Measurements from ENCODE around the gene RPL13A.

RPL13A gene

GRCh38 chr19:49490287-49491029 lies 3.0 kb downstream of the RPL13A start:
- no peak for TF ChIP-seq CTCF (IDR thresholded peaks at IDR 0.05; ENCODE audit: low read depth, low read length)
- no peak for DNase-seq (ENCODE audit: low read depth in 2 of 2)
- H3K4me3 ChIP-seq (replicated peaks in 1 of 2; ENCODE audit: low read depth in 2 of 2, low read length in 2 of 2), result peak overlapping the region in 1 of 2 donors; percentile 96

- DNase-seq (ENCODE audit: low read depth in 2 of 2), result no peak
- no peak overlapping the region for H3K4me3 ChIP-seq (replicated peaks in 1 of 2; ENCODE audit: low read depth in 2 of 2, low read length in 2 of 2)
- TF ChIP-seq CTCF (IDR thresholded peaks at IDR 0.05; ENCODE audit: low read depth, low read length), result no peak
Measured at GRCh38 chr19:49491030-49491803, 3.8 kb downstream of the RPL13A start.

GRCh38 chr19:49491804-49492572 lies 4.6 kb downstream of the RPL13A start:
- TF ChIP-seq CTCF (IDR thresholded peaks at IDR 0.05; ENCODE audit: low read depth, low read length), result no peak
- H3K4me3 ChIP-seq (replicated peaks in 1 of 2; ENCODE audit: low read depth in 2 of 2, low read length in 2 of 2), result no peak overlapping the region
- no peak for DNase-seq (ENCODE audit: low read depth in 2 of 2)

- no peak overlapping the region for H3K4me3 ChIP-seq (replicated peaks in 1 of 2; ENCODE audit: low read depth in 2 of 2, low read length in 2 of 2)
- TF ChIP-seq CTCF (IDR thresholded peaks at IDR 0.05; ENCODE audit: low read depth, low read length), result no peak
- DNase-seq (ENCODE audit: low read depth in 2 of 2), result peak in 1 of 2 donors; percentile 47
Measured at GRCh38 chr19:49492573-49493405, 5.4 kb downstream of the RPL13A start.

- H3K4me3 ChIP-seq (replicated peaks in 1 of 2; ENCODE audit: low read depth in 2 of 2, low read length in 2 of 2), result peak overlapping the region; percentile 79 to 94
- TF ChIP-seq CTCF (IDR thresholded peaks at IDR 0.05; ENCODE audit: low read depth, low read length), result no peak
- DNase-seq (ENCODE audit: low read depth in 2 of 2), result no peak
Measured at GRCh38 chr19:49496574-49497008, 9.2 kb downstream of the RPL13A start.
